CD1c-positive myeloid dendritic cell (primary cell): Measurements from ENCODE around the gene MSLN.

Experiments
- DNase-seq: peaks from one replicate; pipeline ENCODE4 v3.0.0-alpha.2; 2016; ENCODE audit errors: extremely low spot score

The MSLN gene

DNA sequence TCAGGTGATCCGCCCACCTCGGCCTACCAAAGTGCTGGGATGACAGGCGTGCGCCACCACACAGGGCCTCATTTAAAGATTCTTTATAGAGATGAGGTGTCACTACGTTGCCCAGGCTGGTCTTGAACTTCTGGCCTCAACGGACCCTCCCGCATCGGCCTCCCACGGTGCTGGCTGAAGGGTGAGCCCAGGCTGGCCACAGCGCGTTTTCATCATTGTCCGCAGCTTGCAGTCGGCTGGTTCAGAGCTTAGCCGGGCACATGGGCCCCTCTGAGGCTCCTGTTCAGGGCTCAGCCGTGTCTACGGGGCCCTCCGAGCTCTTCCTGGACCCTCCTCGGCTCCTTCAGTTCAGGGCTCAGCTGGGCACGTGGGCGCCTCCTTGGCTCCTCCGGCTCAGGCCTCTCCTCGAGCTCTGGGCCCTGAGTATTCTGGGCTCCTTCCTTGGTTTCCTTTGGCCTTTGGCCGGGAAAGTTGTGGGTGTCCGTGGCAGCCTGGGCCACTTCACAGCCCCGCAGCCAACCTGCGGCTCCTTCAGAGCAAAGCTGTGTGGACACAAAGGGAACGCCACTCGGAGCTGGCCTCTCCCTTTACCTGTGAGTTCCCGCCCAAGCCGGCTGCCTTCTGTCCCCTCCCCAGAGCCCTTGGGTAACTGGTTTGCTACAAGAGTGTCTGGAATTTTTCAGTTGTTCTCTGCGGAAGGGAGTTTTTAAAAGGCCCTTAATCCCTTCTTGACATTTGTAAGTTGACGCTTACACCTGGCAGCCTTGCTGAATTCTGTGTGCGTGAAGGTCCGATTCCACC lies 1.2 kb upstream of the MSLN start:
- DNase-seq, result no peak

DNA sequence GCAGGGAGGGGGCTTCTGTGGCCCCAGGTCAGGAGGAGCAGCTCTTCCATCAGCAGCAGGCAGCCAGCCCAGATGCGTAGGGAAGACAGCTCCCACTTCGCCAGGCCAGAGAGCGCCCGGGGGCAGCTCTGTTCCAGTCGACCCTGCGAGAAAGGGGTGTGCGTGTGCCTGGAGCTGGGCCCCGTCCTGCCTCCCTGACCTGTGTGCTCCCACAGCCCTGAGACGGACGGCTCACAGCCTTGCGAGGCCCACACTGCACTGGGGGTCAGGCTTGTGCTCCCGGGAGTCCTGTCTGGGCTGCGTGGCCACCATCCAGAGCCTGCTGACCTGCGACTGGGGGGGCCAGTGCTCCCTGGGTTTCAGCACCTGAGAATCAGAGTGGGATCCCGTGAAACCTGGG lies 469 bp upstream of the MSLN start:
- DNase-seq, result no peak

DNA sequence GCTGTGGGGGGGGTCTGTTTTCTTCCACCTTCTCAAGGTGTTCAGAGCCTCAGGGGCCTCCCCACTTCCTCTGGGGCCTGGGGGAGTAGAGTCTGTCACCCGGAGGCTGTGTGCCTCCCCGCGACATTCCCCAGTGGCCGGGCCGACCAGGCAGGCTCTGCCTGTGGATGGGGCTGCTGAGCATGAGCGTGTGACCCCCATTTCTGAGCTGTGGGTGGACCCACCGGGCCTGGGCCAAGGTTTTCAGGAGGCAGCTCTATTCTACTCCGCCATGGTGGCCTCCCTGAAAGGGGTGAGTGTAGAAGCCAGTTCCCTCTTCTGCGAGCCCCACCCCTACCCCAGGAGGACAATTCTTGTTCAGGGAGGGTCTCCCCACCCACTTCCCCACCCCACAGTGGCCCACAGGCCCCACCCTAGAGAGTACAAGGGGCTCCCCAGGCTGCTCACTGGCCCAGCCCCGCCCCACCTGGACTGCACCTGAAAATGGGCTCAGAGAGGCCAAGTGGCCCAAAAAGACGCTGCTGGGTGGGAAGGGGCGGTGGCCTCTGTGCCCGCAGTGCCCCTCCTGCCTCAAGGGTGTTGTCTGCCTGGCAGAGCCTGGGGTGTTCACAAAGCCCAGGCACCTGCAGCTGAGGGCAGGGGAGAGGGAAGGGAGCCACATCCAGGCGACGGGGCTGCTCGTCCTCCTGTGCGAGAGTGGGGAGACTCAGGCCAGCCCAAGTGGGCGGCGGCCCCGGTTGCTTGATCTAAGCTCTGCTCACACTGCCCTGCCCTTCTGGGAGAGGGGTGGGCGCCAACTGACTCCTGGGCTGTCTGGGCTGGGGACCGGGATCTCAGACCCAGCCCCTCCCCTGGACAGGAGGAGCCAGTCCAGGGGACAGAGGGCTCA lies 1.3 kb downstream of the MSLN start:
- no peak for DNase-seq

DNA sequence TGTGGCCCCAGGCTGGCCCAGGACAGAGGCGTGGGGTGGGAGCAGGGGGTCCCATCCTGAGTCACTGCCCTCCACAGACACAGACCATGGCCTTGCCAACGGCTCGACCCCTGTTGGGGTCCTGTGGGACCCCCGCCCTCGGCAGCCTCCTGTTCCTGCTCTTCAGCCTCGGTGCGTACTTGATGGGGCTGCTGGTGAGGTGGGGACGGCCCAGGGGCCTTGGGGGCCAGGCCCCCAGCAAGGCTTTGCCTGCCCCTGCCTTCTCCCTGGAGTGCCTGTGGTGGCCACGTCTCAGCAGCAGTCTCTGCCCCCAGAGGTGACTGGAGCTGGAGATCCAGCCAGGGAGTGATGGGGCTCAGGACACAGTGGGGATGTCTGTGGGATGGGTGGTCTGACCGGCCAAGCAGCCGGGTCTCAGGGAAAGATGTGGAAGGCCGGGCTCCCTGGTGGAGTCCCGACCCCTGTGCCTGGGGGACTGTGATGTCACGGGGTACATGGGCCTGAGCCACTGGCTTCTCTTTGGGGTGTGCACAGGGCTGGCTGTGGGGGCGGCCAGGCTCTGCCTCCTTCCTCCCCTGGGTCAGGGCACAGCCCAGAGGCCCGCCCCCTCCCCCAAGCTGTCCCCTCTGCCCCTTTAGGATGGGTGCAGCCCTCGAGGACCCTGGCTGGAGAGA lies 2.2 kb downstream of the MSLN start:
- no peak for DNase-seq

DNA sequence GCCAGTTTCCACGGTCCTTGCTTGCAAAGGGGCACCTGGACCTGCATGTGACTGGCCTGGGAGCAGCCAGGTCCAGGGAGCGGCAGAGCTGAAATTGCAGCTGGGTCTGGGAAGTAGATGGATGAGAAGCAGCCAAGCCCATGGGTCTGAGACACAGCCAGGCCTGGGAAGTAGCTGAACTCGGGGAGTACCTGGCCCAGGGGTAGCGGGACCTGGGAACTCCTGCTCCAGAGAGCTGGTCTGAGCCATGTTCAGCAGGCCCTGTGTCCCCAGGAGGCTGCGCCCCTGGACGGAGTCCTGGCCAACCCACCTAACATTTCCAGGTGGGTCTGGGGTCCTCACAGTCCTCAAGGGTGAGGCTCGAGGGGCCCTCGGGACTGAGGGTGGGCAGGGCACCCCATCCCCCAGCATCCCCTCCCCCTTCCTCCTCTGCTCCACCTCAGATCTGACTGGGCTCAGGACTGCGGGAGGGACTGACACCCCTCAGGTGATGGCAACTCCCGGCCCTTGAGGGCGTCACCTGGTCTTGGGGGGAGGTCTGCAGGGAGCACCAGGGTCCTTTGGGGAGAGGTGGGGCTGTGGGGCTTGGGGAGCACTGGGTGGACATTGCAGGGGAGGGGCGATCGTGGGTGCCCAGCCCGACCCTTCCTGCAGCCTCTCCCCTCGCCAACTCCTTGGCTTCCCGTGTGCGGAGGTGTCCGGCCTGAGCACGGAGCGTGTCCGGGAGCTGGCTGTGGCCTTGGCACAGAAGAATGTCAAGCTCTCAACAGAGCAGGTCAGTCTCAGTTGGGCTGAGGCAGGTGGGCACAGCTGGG lies 3.0 kb downstream of the MSLN start:
- DNase-seq, result no peak

- no peak for DNase-seq
Measured at GRCh38 chr16:764184-764750, 3.7 kb downstream of the MSLN start.

- DNase-seq, result no peak
Measured at GRCh38 chr16:764848-765487, 4.4 kb downstream of the MSLN start.

GRCh38 chr16:765488-765865 lies 4.9 kb downstream of the MSLN start:
- DNase-seq, result no peak

DNA sequence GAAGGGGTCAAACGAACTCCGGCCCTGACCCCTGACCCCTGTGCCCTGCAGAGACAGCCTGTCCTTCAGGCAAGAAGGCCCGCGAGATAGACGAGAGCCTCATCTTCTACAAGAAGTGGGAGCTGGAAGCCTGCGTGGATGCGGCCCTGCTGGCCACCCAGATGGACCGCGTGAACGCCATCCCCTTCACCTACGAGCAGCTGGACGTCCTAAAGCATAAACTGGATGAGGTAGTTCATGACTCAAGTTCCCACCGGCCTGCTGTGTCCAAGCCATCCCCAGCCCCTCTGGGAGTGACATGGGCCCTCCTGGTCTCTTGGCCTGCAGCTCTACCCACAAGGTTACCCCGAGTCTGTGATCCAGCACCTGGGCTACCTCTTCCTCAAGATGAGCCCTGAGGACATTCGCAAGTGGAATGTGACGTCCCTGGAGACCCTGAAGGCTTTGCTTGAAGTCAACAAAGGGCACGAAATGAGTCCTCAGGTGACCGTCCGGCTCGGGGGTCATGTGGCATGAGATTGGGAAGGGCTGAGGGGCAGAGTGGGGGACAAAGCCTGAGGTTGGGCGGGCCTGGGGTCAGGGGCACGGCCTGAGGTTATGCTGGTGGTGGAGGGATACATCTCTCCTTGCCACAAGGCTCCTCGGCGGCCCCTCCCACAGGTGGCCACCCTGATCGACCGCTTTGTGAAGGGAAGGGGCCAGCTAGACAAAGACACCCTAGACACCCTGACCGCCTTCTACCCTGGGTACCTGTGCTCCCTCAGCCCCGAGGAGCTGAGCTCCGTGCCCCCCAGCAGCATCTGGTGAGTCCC lies 5.7 kb downstream of the MSLN start:
- DNase-seq, result no peak

- no peak for DNase-seq
Measured at GRCh38 chr16:766820-767640, 6.5 kb downstream of the MSLN start.

- DNase-seq, result no peak
Measured at GRCh38 chr16:767743-768235, 7.3 kb downstream of the MSLN start.

- DNase-seq, result no peak
Measured at GRCh38 chr16:768428-768827, 7.9 kb downstream of the MSLN start.

GRCh38 chr16:769184-769784 lies 8.8 kb downstream of the MSLN start:
- no peak for DNase-seq

GRCh38 chr16:769934-770333 lies 9.4 kb downstream of the MSLN start:
- DNase-seq, result no peak

- DNase-seq, result no peak
Measured at GRCh38 chr16:770411-770810, 9.9 kb downstream of the MSLN start.

DNA sequence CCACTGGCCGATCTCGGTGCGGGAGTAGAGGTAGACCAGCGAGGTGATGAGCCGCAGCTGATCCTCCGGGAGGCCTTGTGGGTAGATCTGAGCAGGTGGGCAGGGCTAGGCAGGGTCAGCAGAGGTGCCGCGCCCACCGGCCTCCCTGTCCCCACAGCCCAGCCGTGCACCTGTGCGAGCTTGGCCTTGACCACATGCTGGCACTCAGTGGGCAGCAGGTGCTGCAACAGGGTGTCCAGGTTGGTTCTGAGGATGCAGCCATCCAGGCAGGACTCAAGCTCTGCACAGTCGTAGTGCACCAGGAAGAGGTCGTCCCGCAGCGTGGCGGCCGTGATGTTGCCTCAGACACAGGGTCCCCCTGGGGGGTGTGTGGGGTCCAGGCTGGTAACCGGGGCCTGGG lies 12.4 kb downstream of the MSLN start:
- DNase-seq, result no peak

DNA sequence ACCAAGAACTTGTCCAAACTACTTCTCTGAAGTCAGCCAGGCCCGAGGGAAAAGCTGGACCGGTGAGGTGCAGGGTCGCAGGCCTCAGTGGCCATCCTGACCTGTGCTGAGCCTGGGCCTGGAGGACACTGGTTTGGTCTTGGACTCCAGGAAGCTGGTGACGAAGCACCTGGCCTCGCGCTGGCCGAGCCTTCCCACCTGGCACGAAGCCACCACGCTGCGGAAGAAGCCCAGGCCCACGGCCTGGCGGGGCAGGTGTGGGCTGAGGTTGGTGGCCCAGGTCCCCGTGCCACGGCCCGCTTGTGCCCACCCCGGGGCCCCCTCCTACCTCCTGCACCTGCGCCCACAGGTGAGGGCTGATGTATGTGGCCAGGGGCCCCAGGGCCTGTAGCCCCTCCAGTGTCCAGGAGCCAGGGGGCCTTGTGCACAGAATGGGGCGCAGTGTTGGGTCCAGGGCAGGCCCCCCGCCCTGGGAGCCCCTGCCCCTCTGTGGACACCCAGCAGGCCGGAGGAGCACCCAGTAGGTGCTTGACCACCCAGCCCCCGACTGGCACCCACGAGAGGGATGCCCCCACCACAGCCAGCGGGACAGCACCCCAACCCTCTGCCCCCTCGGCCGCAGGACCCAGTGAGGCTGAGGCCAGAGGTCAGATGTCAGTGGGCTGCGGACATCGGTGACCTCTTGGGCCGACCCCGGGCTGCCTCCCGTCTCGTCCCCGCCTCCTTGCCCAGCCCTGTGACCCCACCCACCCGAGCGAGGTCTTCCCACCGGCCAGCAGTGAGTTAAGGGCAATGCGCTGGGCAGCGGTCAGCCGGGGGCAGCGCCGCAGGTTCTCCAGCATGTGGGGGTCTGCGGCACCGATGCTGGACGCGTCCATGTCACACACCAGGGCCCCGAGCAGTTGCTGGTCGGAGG lies 13.8 kb downstream of the MSLN start:
- no peak for DNase-seq
